Activated CD4-positive, alpha-beta T cell treated with anti-CD3 and anti-CD28 coated beads, Interleukin-10, Interleukin-2, amounts not matched to agents 100 ng/mL and 50 ng/mL, durations not matched to agents 16 hours and 8 hours (primary cell): ENCODE results near the gene SERINC5.
"Not testable (repeated sequence)": the region's sequence is repeated elsewhere in the genome, so short reads cannot be mapped to it uniquely, and the experiment has no call there.

Experiments used
- DNase-seq: peaks from one replicate; pipeline ENCODE4 v3.0.0-alpha.2; 2020

Gene SERINC5

GRCh38 chr5:80125962-80126480 is 129.8 kb downstream of the SERINC5 start:
- DNase-seq: peak; percentile 91

- peak; percentile 48 for DNase-seq
Measured at GRCh38 chr5:80125022-80125961, 130.6 kb downstream of the SERINC5 start.

- no peak for DNase-seq
Measured at GRCh38 chr5:80124121-80124918, 131.5 kb downstream of the SERINC5 start.

GRCh38 chr5:80122579-80122978 is 133.3 kb downstream of the SERINC5 start:
- DNase-seq: no peak

- DNase-seq: no peak
Measured at GRCh38 chr5:80119372-80119771, 136.5 kb downstream of the SERINC5 start.

GRCh38 chr5:80117446-80117845 is 138.4 kb downstream of the SERINC5 start:
- DNase-seq: peak; percentile 15

GRCh38 chr5:80116465-80116864 is 139.4 kb downstream of the SERINC5 start:
- DNase-seq: no peak

GRCh38 chr5:80116000-80116399 is 139.8 kb downstream of the SERINC5 start:
- DNase-seq: no peak

GRCh38 chr5:80114860-80115259 is 141.0 kb downstream of the SERINC5 start:
- no peak for DNase-seq

- DNase-seq: not testable (repeated sequence)
Measured at GRCh38 chr5:80111376-80111990, 144.4 kb downstream of the SERINC5 start.

GRCh38 chr5:80109646-80110478 is 146.0 kb downstream of the SERINC5 start:
- no peak for DNase-seq

GRCh38 chr5:80106916-80107315 is 148.9 kb downstream of the SERINC5 start:
- DNase-seq: no peak

GRCh38 chr5:80105698-80106439 is 150.0 kb downstream of the SERINC5 start:
- no peak for DNase-seq

- DNase-seq: no peak
Measured at GRCh38 chr5:80103371-80103770, 152.5 kb downstream of the SERINC5 start.

- DNase-seq: peak; percentile 40
Measured at GRCh38 chr5:80101993-80102392, 153.9 kb downstream of the SERINC5 start.

GRCh38 chr5:80097451-80097850 is 158.4 kb downstream of the SERINC5 start:
- no peak for DNase-seq

GRCh38 chr5:80094236-80094738 is 161.6 kb downstream of the SERINC5 start:
- no peak for DNase-seq

- DNase-seq: no peak
Measured at GRCh38 chr5:80093796-80094195, 162.1 kb downstream of the SERINC5 start.

GRCh38 chr5:80092486-80093107 is 163.3 kb downstream of the SERINC5 start:
- no peak for DNase-seq

- peak; percentile 74 for DNase-seq
Measured at GRCh38 chr5:80091792-80092192, 164.1 kb downstream of the SERINC5 start.

GRCh38 chr5:80090884-80091166 is 165.0 kb downstream of the SERINC5 start:
- DNase-seq: no peak
